ENCODE results near the gene PTPRE. TPM values are rescaled to one million over a fixed set of nuclear protein-coding genes. Genes with fewer than 3 reads are reported as not detected.

PTPRE gene
- total RNA-seq, 1 donor from 2014 or later = 70.6 TPM

DNA sequence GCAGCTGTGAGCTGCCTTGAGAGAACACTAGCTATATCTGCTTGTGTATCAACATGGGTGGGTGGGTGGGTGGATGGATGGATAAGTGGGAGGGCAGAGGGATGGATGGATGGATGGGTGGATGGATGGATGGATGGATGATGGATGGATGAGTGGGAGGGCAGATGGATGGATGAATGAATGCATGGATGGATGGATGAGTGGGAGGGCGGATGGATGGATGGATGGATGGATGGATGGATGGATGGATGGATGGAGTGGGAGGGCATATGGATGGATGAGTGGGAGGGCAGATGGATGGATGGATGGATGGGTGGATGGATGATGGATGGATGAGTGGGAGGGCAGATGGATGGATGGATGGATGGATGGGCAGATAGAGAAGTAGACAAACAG, 143.2 kb downstream of the PTPRE start:
- no peak for DNase-seq
- H3K27me3 ChIP-seq = no peaks in the 10 kb centered on the region
- peaks cover 31% of the 10 kb centered on the region for H3K4me1 ChIP-seq
- peaks cover 23% of the 10 kb centered on the region for H3K36me3 ChIP-seq
- H3K9me3 ChIP-seq = no peaks in the 10 kb centered on the region
- no peak overlapping the region for H3K27ac ChIP-seq
- peak overlapping the region; percentile 52 for H3K4me3 ChIP-seq
- TF ChIP-seq, protein P1, sequence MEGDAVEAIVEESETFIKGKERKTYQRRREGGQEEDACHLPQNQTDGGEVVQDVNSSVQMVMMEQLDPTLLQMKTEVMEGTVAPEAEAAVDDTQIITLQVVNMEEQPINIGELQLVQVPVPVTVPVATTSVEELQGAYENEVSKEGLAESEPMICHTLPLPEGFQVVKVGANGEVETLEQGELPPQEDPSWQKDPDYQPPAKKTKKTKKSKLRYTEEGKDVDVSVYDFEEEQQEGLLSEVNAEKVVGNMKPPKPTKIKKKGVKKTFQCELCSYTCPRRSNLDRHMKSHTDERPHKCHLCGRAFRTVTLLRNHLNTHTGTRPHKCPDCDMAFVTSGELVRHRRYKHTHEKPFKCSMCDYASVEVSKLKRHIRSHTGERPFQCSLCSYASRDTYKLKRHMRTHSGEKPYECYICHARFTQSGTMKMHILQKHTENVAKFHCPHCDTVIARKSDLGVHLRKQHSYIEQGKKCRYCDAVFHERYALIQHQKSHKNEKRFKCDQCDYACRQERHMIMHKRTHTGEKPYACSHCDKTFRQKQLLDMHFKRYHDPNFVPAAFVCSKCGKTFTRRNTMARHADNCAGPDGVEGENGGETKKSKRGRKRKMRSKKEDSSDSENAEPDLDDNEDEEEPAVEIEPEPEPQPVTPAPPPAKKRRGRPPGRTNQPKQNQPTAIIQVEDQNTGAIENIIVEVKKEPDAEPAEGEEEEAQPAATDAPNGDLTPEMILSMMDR (IDR thresholded peaks at IDR 0.05) = no peak
- ATAC-seq = no peak
- intact Hi-C loops (cut with DNase I) = no loop called here

DNA sequence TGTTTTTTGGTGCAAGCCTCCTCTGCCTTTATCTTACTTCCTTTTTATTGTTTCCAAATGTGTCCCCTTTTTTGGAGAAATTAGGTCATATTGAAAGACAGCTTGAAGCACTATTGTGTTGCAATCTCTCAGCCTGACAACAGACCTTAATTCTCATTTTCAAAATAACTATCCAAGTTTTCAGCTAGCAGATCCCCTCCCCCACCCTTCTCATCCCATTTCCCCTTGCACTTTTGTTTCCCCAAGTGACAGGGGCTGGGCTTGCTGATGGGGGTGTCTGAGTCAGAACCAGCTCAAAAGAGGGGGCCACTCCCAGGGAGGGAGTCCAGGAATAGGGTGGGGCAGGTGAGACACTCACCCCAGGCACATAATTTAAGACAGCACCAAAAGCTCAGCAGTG, 144.0 kb downstream of the PTPRE start:
- ATAC-seq (no peak), DNase-seq (no peak)
- peaks cover 31% of the 10 kb centered on the region for H3K4me1 ChIP-seq
- intact Hi-C loops (cut with DNase I) = no loop called here
- H3K36me3 ChIP-seq = peaks cover 31% of the 10 kb centered on the region
- no peak overlapping the region for H3K4me3 ChIP-seq
- H3K27ac ChIP-seq = peak overlapping the region; percentile 42
- TF ChIP-seq, protein P1 (IDR thresholded peaks at IDR 0.05) = no peak
- H3K9me3 ChIP-seq = no peaks in the 10 kb centered on the region
- H3K27me3 ChIP-seq = no peaks in the 10 kb centered on the region

DNA sequence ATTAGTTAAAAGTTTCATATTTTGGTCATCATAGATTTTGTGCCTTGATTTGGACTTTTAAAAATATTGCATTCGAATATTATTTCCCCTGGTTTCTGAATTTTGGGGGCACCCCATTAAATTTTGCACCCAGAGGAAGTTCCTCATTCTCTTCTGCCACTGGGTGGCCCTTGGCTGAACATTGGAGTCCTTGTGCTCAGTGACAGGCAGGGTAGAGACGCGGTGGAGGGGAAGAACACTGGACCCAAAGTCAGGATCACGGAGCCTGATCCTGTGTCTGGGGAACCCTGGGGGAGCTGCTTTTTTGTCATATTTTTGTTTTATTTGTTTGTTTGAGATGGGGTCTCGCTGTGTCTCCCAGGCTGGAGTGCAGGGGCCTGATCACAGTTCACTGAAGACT, 144.6 kb downstream of the PTPRE start:
- TF ChIP-seq, protein P1 (IDR thresholded peaks at IDR 0.05) = no peak
- Histone ChIP-seq H3K36me3 (peaks cover 37% of the 10 kb centered on the region), H3K27ac (no peak overlapping the region), H3K4me1 (peaks cover 27% of the 10 kb centered on the region), H3K9me3 (no peaks in the 10 kb centered on the region), H3K4me3 (no peak overlapping the region), H3K27me3 (no peaks in the 10 kb centered on the region)
- DNase-seq (no peak), ATAC-seq (no peak)
- intact Hi-C loops (cut with DNase I) = no loop called here

DNA sequence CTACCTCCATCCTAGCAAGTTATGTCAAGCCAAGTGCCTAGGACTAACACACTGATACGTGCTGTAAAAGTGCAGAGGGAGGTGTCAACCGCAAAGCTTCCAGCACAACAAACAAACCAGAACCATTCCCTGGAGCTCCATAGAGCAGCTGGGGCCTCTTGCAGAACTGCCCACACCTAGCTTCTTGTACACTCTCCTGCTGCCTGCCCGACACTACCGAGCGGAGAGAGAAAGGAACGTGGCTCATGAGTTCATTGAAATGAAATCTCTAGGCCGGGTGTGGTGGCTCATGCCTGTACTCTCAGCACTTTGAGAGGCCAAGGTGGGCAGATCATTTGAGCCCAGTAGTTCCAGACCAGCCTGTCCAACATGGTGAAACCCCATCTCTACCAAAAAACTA, 145.8 kb downstream of the PTPRE start:
- Histone ChIP-seq H3K27ac (no peak overlapping the region), H3K4me3 (no peak overlapping the region), H3K4me1 (peaks cover 15% of the 10 kb centered on the region), H3K36me3 (peaks cover 46% of the 10 kb centered on the region), H3K27me3 (no peaks in the 10 kb centered on the region), H3K9me3 (no peaks in the 10 kb centered on the region)
- ATAC-seq (no peak), DNase-seq (no peak)
- intact Hi-C loops (cut with DNase I) = no loop called here
- TF ChIP-seq, protein P1 (IDR thresholded peaks at IDR 0.05) = no peak

DNA sequence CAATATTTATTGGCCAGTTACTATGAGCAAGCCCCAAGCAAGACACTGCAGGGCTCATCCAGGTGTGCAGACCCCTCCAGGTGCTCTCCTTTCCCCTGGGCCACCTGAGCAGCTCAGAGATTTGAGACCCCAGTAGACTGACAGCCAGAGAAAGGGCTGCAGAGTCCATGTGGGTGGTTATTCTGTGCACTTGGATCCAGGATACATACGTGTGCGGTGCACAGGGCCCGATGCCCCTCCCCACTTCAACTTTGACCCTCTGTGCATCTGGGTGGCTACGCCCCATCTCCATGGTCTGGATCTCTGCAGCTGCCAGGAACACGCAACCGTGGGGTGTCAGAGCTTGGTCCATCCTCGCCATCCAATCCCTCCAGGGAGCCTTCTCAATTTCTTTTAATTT, 146.5 kb downstream of the PTPRE start:
- Histone ChIP-seq H3K4me1 (peaks cover 10% of the 10 kb centered on the region), H3K27me3 (no peaks in the 10 kb centered on the region), H3K27ac (no peak overlapping the region), H3K9me3 (no peaks in the 10 kb centered on the region), H3K36me3 (peaks cover 53% of the 10 kb centered on the region), H3K4me3 (no peak overlapping the region)
- DNase-seq (no peak), ATAC-seq (no peak)
- intact Hi-C loops (cut with DNase I) = no loop called here
- TF ChIP-seq, protein P1 (IDR thresholded peaks at IDR 0.05) = no peak

Data from upper lobe of right lung (tissue), 1 donor.